Dendritic cell treated with granulocyte-macrophage colony-stimulating factor and Interleukin-4, amounts not matched to agents 40 ng/mL and 50 ng/mL, for 4 days (primary cell): ENCODE data around the gene OLA1.

Source experiments
- H3K27ac Mint-ChIP-seq: one replicate; pipeline ENCODE4 v1.8.0; 2022; ENCODE audit warnings: mild to moderate bottlenecking, mixed read lengths
- H3K27me3 Mint-ChIP-seq: one replicate; pipeline ENCODE4 v1.8.0; 2022; ENCODE audit warnings: mild to moderate bottlenecking, mixed read lengths
- H3K36me3 Mint-ChIP-seq: one replicate; pipeline ENCODE4 v1.8.0; 2022; ENCODE audit warnings: low read depth, mixed read lengths
- H3K4me1 Mint-ChIP-seq: one replicate; pipeline ENCODE4 v1.8.0; 2022; ENCODE audit warnings: low read depth, mixed read lengths
- H3K4me3 Mint-ChIP-seq: one replicate; pipeline ENCODE4 v1.8.0; 2022; ENCODE audit warnings: mild to moderate bottlenecking, moderate library complexity, mixed read lengths
- H3K9me3 Mint-ChIP-seq: one replicate; pipeline ENCODE4 v1.8.0; 2022; ENCODE audit warnings: mixed read lengths
- intact Hi-C: fragments of 100-400 bp; cut with micrococcal nuclease; formaldehyde crosslinking; loops from one replicate; pipeline ENCODE4 v1.15.0; 2022

OLA1 gene

DNA sequence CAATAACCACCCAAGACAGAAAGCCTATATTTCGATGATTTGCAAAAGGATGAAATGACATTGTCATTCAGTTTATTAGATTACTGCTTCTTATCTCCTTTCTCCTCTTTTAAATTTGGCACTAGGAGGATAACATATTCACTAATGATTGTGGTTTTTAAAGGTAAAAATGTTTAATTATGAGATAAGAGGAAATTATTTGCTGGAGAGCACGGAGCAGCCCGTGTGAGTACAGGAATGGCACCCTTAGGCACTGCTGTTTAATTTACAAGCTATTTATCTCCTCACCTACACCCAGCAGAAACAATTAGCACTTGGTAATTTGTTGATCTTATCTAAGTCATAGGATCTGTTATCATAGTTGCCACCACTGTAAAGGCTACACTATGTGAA is 195.8 kb downstream of the OLA1 start:
- Mint-ChIP-seq H3K27me3 (peaks cover 9% of the 10 kb centered on the region), H3K4me1 (peaks cover 17% of the 10 kb centered on the region), H3K27ac (no peak overlapping the region), H3K9me3 (no peaks in the 10 kb centered on the region), H3K4me3 (no peak overlapping the region), H3K36me3 (no peaks in the 10 kb centered on the region)
- intact Hi-C loops, result no loop called here

DNA sequence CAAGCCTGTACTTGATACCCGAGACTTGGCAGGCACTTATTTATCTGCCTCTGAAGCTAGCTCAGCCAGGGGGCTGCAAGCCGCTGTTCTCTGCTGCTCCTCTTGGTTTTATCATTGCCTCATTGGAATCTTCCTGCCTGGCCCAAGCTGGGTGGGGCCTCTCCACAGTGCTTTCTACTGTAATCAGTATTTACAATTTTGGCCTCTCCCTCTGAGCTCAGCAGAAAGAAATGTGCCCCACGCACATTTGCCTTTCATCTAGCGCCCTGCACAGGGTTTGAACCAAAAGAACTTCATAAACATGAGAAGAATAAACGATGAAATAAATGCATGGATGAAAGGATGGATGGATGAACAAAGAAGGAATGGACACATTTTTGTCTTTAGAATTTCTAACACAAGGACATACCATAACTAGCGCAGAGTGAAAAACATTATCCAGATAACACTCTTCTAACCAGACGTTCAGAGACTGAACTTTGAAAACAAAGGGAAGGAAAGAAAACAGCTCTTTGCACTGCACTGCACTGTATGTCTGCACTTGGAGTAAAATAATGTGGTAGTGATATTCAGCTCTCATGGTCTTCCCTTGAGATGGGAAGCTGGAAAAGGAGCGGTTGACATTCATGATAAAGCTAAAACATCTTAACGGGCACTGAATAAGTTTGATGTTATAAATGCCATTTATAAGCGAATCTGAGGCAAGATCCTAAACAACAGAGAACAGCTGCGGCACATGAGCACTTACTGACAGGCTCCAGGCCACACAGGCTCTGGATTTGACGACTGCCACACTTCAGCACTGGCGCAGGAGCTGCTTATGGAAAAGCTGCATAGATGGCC is 196.4 kb downstream of the OLA1 start:
- Mint-ChIP-seq H3K9me3 (no peaks in the 10 kb centered on the region), H3K4me1 (peaks cover 16% of the 10 kb centered on the region)

DNA sequence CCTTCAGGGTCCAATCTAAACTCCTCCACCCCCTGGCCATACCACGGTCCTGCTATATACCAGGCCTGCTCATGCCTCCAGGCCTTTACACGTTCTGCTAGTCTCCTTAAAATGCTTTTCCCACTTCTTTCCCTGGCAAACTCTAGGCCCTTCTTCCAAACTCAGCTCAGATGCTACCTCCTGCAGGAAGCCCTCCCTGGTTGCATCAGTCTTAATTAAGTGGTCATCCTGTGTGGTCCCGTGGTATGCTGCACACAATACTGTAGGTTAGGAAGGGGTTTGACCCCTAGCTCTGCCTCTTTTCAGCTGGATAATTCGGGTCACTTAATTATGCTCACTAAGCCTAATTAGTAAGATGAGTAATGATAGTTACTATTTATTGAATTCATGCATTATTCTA is 197.3 kb downstream of the OLA1 start:
- no peak overlapping the region for H3K27ac Mint-ChIP-seq
- peaks cover 16% of the 10 kb centered on the region for H3K4me1 Mint-ChIP-seq
- H3K36me3 Mint-ChIP-seq, result no peaks in the 10 kb centered on the region
- peaks cover 9% of the 10 kb centered on the region for H3K27me3 Mint-ChIP-seq
- no peak overlapping the region for H3K4me3 Mint-ChIP-seq
- intact Hi-C loops, result no loop called here
- no peaks in the 10 kb centered on the region for H3K9me3 Mint-ChIP-seq

More for the DNA sequence above, 196.4 kb downstream of the OLA1 start:
- intact Hi-C loops, result no loop called here
- Mint-ChIP-seq H3K27me3 (peaks cover 9% of the 10 kb centered on the region), H3K4me3 (no peak overlapping the region), H3K36me3 (no peaks in the 10 kb centered on the region), H3K27ac (no peak overlapping the region)

DNA sequence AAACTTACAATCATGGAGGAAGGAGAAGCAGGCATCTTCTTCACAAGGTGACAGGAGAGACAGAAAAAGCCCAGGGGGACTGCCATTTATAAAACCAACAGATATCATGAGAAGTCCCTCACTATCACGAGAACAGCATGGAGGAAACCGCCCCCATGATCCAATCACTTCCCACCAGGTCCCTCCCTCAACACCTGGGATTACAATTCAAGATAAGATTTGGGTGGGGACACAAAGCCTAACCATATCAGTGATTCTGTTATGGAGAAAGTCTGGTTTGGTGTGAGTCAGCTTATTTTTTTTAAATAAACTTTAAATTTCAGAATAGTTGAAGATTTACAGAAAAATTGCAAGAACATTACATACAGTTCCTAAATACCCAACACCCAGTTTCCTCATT is 198.4 kb downstream of the OLA1 start:
- intact Hi-C loops, result loop anchor here (10.0 kb wide), 2 partner anchors 165 to 645 kb away; no protein-coding TSS in a partner anchor
- H3K36me3 Mint-ChIP-seq, result no peaks in the 10 kb centered on the region
- H3K27ac Mint-ChIP-seq, result no peak overlapping the region
- peaks cover 9% of the 10 kb centered on the region for H3K27me3 Mint-ChIP-seq
- no peaks in the 10 kb centered on the region for H3K9me3 Mint-ChIP-seq
- H3K4me3 Mint-ChIP-seq, result no peak overlapping the region
- peaks cover 17% of the 10 kb centered on the region for H3K4me1 Mint-ChIP-seq

DNA sequence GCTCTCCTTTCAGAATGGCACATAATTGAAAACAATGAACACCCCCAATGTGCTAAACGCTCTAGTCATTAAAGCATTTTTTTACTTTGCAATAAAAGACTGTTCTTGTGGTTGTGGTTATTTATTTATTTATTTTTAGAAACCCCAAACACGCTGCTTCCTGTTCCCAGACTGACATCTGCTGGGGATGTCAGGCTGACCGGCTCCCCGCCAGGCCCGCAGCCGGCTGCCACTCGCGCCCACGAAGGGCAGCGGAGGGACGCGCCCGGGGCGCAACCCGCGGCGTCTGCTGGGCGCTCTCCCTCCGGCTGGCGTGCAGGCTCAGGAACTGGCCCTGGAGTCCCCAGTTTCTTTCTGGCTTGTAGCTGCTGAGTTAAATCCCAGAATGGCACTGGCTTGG is 200.1 kb downstream of the OLA1 start:
- Mint-ChIP-seq H3K4me1 (peaks cover 19% of the 10 kb centered on the region), H3K9me3 (no peaks in the 10 kb centered on the region), H3K36me3 (no peaks in the 10 kb centered on the region), H3K27me3 (peaks cover 3% of the 10 kb centered on the region), H3K4me3 (no peak overlapping the region), H3K27ac (no peak overlapping the region)
- intact Hi-C loops, result loop anchor here (10.0 kb wide), 2 partner anchors 163 to 643 kb away; no protein-coding TSS in a partner anchor

DNA sequence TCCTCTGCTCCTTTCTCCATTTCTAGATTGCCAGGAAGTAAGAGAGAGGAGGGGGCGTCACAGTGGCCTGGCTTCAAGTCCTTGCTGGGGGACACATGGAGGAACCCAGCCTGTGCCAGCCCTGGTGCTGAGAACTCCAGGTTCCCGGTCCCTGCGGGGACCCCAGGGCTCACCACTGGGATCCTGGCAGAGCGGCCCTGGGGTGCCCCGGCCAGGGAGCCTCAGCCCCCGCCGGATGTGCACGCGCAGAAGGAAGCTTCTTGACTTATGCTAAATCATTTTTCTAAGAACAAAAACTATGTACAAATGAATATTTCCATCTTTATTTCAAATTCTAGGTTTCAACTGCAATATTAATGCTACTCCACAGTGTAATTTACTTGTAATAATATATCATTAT is 200.6 kb downstream of the OLA1 start:
- no peaks in the 10 kb centered on the region for H3K36me3 Mint-ChIP-seq
- H3K9me3 Mint-ChIP-seq, result no peaks in the 10 kb centered on the region
- intact Hi-C loops, result loop anchor here (10.0 kb wide), 2 partner anchors 163 to 643 kb away; no protein-coding TSS in a partner anchor

DNA sequence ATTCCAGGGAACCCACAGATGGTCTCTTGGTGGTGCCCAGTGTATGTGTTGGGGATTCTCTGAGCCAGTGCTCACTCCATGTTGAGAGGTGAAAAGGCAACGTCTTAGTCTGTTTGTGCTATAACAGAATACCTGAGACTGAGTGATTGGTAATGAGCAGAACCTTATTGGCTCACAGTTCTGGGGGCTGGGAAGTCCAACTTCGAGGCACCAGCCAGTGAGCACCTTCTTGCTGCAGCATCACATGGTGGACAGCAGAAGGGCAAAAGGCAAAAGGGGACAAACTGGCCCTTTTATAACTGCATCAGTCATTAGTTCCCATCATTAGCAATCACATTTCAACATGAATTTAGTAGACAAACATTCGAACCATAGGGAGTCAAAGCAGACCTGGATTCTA is 202.2 kb downstream of the OLA1 start:
- no peak overlapping the region for H3K4me3 Mint-ChIP-seq
- no peaks in the 10 kb centered on the region for H3K9me3 Mint-ChIP-seq
- no peak overlapping the region for H3K27ac Mint-ChIP-seq
- peaks cover 3% of the 10 kb centered on the region for H3K27me3 Mint-ChIP-seq
- intact Hi-C loops, result loop anchor here (10.0 kb wide), 2 partner anchors 161 to 641 kb away; no protein-coding TSS in a partner anchor
- no peaks in the 10 kb centered on the region for H3K36me3 Mint-ChIP-seq
- H3K4me1 Mint-ChIP-seq, result peaks cover 22% of the 10 kb centered on the region

More for the DNA sequence above, 200.6 kb downstream of the OLA1 start:
- peaks cover 3% of the 10 kb centered on the region for H3K27me3 Mint-ChIP-seq
- no peak overlapping the region for H3K4me3 Mint-ChIP-seq
- peaks cover 22% of the 10 kb centered on the region for H3K4me1 Mint-ChIP-seq
- H3K27ac Mint-ChIP-seq, result no peak overlapping the region

GRCh38 chr2:174044556-174044955 is 203.8 kb downstream of the OLA1 start:
- peaks cover 3% of the 10 kb centered on the region for H3K27me3 Mint-ChIP-seq
- H3K4me3 Mint-ChIP-seq, result no peak overlapping the region
- intact Hi-C loops, result loop anchor here (10.0 kb wide), 2 partner anchors 160 to 640 kb away; no protein-coding TSS in a partner anchor
- H3K4me1 Mint-ChIP-seq, result peaks cover 31% of the 10 kb centered on the region
- no peaks in the 10 kb centered on the region for H3K9me3 Mint-ChIP-seq
- H3K27ac Mint-ChIP-seq, result peak overlapping the region; percentile 64
- H3K36me3 Mint-ChIP-seq, result no peaks in the 10 kb centered on the region

- H3K4me1 Mint-ChIP-seq, result peaks cover 63% of the 10 kb centered on the region
- no peaks in the 10 kb centered on the region for H3K27me3 Mint-ChIP-seq
- no peak overlapping the region for H3K4me3 Mint-ChIP-seq
- intact Hi-C loops, result loop anchor here (2.0 to 10.0 kb wide), 3 partner anchors 78 to 636 kb away; no protein-coding TSS in a partner anchor
- H3K36me3 Mint-ChIP-seq, result no peaks in the 10 kb centered on the region
- H3K9me3 Mint-ChIP-seq, result no peaks in the 10 kb centered on the region
- H3K27ac Mint-ChIP-seq, result peak overlapping the region; percentile 94
Observed at GRCh38 chr2:174040417-174040701, 208.0 kb downstream of the OLA1 start.

DNA sequence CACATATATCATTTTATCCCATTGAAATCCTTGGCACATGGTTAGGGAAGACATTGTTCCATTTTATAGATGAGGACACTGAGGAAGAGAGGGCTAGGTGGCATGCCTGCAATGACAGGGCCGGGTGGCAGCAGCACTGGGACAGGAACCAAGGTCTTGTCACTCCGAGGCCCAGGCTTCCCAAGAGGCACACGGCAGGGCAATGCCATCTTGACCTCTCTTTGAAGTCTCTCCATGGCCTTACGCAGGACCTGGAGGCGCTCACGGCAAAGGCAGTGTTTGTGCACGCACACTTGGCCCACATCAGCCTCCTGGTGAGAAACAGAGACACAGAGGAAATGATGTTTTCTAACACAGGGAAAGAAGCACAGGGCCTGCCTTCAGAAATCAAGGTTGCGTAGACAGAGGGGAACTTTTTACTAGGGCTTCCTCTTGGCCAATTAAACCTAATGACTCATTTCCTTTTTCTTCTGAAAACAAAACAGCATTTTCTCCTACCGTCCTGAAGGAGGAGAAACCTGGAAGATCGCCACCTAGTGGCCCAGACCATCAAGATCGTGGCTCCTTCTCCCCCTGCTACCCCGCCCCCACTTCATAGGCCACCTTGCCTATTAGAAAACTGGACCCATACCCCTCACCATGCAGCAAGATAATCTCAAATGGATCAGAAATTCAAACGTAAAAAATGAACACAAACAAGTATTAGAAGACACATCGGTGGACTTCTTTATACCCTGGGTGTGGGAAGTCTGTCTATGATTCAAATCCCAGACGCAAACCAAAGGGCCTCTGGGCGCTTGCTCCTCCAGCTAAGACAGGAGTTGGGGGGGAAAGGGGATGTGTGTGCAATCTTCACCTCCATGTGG is 208.5 kb downstream of the OLA1 start:
- H3K4me3 Mint-ChIP-seq, result peak overlapping the region; percentile 37
- no peaks in the 10 kb centered on the region for H3K9me3 Mint-ChIP-seq

GRCh38 chr2:174038462-174038861 is 209.9 kb downstream of the OLA1 start:
- Mint-ChIP-seq H3K4me1 (peaks cover 65% of the 10 kb centered on the region), H3K9me3 (no peaks in the 10 kb centered on the region), H3K27ac (peak overlapping the region; percentile 94), H3K36me3 (no peaks in the 10 kb centered on the region), H3K4me3 (no peak overlapping the region), H3K27me3 (no peaks in the 10 kb centered on the region)
- intact Hi-C loops, result loop anchor here (5.0 kb wide), 2 partner anchors 41 to 96 kb away; no protein-coding TSS in a partner anchor

More for the DNA sequence above, 208.5 kb downstream of the OLA1 start:
- intact Hi-C loops, result loop anchor here (1.0 to 10.0 kb wide), 6 partner anchors 15 to 635 kb away; no protein-coding TSS in a partner anchor
- H3K27ac Mint-ChIP-seq, result peak overlapping the region; percentile 94
- H3K36me3 Mint-ChIP-seq, result no peaks in the 10 kb centered on the region
- peaks cover 65% of the 10 kb centered on the region for H3K4me1 Mint-ChIP-seq
- H3K27me3 Mint-ChIP-seq, result no peaks in the 10 kb centered on the region

- peak overlapping the region; percentile 94 for H3K27ac Mint-ChIP-seq
- no peaks in the 10 kb centered on the region for H3K36me3 Mint-ChIP-seq
- intact Hi-C loops, result loop anchor here (5.0 kb wide), 2 partner anchors 40 to 95 kb away; no protein-coding TSS in a partner anchor
- H3K9me3 Mint-ChIP-seq, result no peaks in the 10 kb centered on the region
- no peak overlapping the region for H3K4me3 Mint-ChIP-seq
- peaks cover 74% of the 10 kb centered on the region for H3K4me1 Mint-ChIP-seq
- no peaks in the 10 kb centered on the region for H3K27me3 Mint-ChIP-seq
Observed at GRCh38 chr2:174036825-174037224, 211.5 kb downstream of the OLA1 start.

DNA sequence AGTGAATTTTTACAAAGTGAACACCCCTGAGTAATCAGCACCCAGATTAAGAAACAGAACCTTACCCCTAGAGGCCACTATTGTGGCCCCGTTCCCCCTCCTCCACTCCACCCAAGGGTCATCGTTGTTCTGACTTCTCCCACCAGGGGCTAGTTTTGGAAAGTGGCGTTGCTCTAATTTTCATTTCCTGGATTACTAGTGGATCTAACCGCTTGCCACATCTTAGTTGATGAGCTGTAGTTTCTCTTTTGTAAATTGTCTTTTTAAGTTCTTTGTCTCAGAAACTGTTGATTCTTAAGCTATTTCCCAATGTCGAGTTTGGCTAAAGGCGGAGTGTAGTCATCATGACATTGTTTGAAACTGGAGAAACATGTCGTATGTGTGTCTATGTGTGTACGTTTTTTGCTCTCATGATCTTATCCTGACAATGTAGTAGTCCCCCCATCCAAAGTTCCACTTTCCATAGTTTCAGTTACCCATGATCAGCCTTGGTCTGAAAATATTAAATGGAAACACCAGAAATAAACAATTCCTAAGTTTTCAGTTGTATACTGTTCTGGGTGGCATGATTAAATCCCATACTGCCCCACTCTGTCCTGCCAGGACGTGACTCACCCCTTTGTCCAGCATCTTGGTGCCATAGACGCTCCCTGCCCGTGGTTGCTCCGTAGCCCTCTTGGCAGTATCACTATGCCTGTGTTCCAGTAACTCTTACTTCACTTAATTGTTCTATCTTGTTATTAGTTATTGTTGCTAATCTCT is 212.2 kb downstream of the OLA1 start:
- intact Hi-C loops, result loop anchor here (5.0 kb wide), 2 partner anchors 39 to 94 kb away; no protein-coding TSS in a partner anchor
- Mint-ChIP-seq H3K9me3 (no peaks in the 10 kb centered on the region), H3K27me3 (no peaks in the 10 kb centered on the region), H3K4me3 (peak overlapping the region; percentile 63), H3K36me3 (no peaks in the 10 kb centered on the region), H3K27ac (peak overlapping the region; percentile 91), H3K4me1 (peaks cover 80% of the 10 kb centered on the region)
